Tibial artery (tissue), 4 donors: ENCODE data around the gene VIPR1.

Experiments
- DNase-seq, 2 donors: peaks; one replicate each; pipeline ENCODE4 v3.0.0-alpha.2; 2019
- H3K27ac ChIP-seq, 2 donors: fragments of 200-600 bp; sonication (generic) in 1 of 2; 1 replicate in 1 of 2; 2 replicates in 1 of 2; pipeline ENCODE4 v1.5.1; 2018 to 2019; ENCODE audit warnings: mild to moderate bottlenecking in 1 of 2
- H3K27me3 ChIP-seq, 2 donors: fragments of 200-600 bp; sonication (generic) in 1 of 2; one replicate each; pipeline versions ENCODE4 v1.5.1 to v1.6.0; 2016 to 2019
- H3K36me3 ChIP-seq, 3 donors: fragments of 200-600 bp; sonication (generic) in 2 of 3; one replicate each; pipeline ENCODE4 v1.5.1; 2016 to 2019; ENCODE audit warnings: mild to moderate bottlenecking in 2 of 3
- H3K4me1 ChIP-seq, 4 donors: fragments of 200-600 bp; sonication (generic) in 2 of 4; 1 replicate in 3 of 4; 2 replicates in 1 of 4; pipeline ENCODE4 v1.5.1; 2016 to 2019
- H3K4me3 ChIP-seq, 2 donors: fragments of 200-600 bp; sonication (generic) in 1 of 2; 1 replicate in 1 of 2; 2 replicates in 1 of 2; pipeline ENCODE4 v1.5.1; 2018 to 2019; ENCODE audit warnings: mild to moderate bottlenecking in 2 of 2
- H3K9me3 ChIP-seq, 3 donors: fragments of 200-600 bp; sonication (generic) in 1 of 3; one replicate each; pipeline ENCODE4 v1.5.1; 2016 to 2019
- intact Hi-C: fragments of 100-400 bp; cut with DNase I; formaldehyde crosslinking; loops from one replicate; pipeline ENCODE4 v1.15.0; 2023; ENCODE audit warnings: low total_unique reads
- TF ChIP-seq, protein P1 (sequence below), 2 experiments: fragments of 200-600 bp in 1 of 2; fragments of 450-650 bp in 1 of 2; IDR thresholded peaks; one replicate each; pipeline ENCODE4 v1.5.1; 2017 to 2019; ENCODE audit warnings: antibody characterized with exemption in 2 of 2, mild to moderate bottlenecking in 1 of 2, moderate library complexity in 1 of 2

Gene VIPR1

DNA sequence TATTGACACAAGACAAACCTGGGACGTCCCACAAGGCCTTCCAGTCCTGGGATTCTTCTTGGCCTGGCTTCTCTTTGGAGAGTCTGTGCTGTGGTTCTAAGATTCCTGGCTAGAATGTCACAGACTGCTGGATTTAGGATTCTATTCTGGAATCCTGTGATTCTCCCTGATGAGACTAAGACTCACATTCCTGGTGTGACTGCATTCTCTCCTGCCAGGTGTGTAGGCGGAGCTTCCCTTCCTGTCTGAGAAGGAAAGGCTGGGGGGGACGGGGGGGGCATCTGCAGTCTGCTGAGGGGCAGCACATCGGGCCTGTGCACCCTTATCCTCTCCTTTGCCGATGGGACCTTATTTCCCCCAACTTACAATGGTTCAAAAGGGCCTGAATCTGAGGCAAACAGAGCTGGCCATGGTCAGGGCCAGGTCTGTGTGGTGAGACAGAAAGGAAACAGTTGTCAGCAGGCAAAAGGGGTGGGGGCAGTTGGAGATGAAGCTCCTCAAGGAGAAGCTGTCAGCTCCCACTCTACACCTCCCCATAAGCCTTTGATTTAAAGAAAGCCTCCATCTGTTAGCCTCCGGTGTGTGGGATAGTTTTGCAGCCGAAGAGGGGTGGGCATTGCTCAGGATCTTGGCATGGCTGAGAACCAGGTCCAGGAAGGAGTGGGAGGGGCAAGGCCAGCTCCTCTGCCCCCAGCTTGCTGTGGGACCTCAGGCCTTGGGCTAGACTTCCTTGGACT, 30.9 kb downstream of the VIPR1 start:
- Histone ChIP-seq H3K4me3 (no peak overlapping the region), H3K27ac (no peak overlapping the region), H3K9me3 (no peaks in the 10 kb centered on the region), H3K36me3 (peaks cover 0 to 56% (median 5%) of the 10 kb centered on the region in 3 donors), H3K4me1 (peaks cover 0 to 6% (median 0%) of the 10 kb centered on the region in 4 donors), H3K27me3 (no peaks in the 10 kb centered on the region)
- TF ChIP-seq, protein P1, sequence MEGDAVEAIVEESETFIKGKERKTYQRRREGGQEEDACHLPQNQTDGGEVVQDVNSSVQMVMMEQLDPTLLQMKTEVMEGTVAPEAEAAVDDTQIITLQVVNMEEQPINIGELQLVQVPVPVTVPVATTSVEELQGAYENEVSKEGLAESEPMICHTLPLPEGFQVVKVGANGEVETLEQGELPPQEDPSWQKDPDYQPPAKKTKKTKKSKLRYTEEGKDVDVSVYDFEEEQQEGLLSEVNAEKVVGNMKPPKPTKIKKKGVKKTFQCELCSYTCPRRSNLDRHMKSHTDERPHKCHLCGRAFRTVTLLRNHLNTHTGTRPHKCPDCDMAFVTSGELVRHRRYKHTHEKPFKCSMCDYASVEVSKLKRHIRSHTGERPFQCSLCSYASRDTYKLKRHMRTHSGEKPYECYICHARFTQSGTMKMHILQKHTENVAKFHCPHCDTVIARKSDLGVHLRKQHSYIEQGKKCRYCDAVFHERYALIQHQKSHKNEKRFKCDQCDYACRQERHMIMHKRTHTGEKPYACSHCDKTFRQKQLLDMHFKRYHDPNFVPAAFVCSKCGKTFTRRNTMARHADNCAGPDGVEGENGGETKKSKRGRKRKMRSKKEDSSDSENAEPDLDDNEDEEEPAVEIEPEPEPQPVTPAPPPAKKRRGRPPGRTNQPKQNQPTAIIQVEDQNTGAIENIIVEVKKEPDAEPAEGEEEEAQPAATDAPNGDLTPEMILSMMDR (IDR thresholded peaks at IDR 0.05): no peak
- intact Hi-C loops: no loop called here
- no peak for DNase-seq

GRCh38 chr3:42535981-42536784, 33.7 kb downstream of the VIPR1 start:
- intact Hi-C loops: no loop called here
- Histone ChIP-seq H3K27ac (no peak overlapping the region), H3K4me3 (no peak overlapping the region), H3K9me3 (no peaks in the 10 kb centered on the region), H3K36me3 (peaks cover 0 to 39% (median 5%) of the 10 kb centered on the region in 3 donors), H3K4me1 (peaks cover 0 to 24% (median 9%) of the 10 kb centered on the region in 4 donors), H3K27me3 (no peaks in the 10 kb centered on the region)
- DNase-seq: peak in 1 of 2 donors; percentile 44
- TF ChIP-seq, protein P1 (IDR thresholded peaks at IDR 0.05): peak; percentile 29 to 38

- DNase-seq: no peak
- Histone ChIP-seq H3K4me1 (peaks cover 0 to 26% (median 9%) of the 10 kb centered on the region in 4 donors), H3K27ac (no peak overlapping the region), H3K36me3 (peaks cover 0 to 30% (median 4%) of the 10 kb centered on the region in 3 donors), H3K9me3 (no peaks in the 10 kb centered on the region), H3K27me3 (no peaks in the 10 kb centered on the region), H3K4me3 (no peak overlapping the region)
- TF ChIP-seq, protein P1 (IDR thresholded peaks at IDR 0.05): no peak
- intact Hi-C loops: no loop called here
These were observed 34.9 kb downstream of the VIPR1 start for GRCh38 chr3:42537350-42537749.

- intact Hi-C loops: loop anchor here (10.0 kb wide), 1 partner anchor 305 kb away; no protein-coding TSS in a partner anchor
- peaks cover 0 to 6% (median 0%) of the 10 kb centered on the region in 3 donors for H3K36me3 ChIP-seq
- H3K4me1 ChIP-seq: peaks cover 0 to 47% (median 27%) of the 10 kb centered on the region in 4 donors
- TF ChIP-seq, protein P1 (IDR thresholded peaks at IDR 0.05): peak; percentile 65 to 66
- H3K27me3 ChIP-seq: no peaks in the 10 kb centered on the region
- no peaks in the 10 kb centered on the region for H3K9me3 ChIP-seq
- DNase-seq: no peak
- H3K27ac ChIP-seq: peak overlapping the region in 1 of 2 donors; percentile 40
- no peak overlapping the region for H3K4me3 ChIP-seq
These were observed 37.6 kb downstream of the VIPR1 start for GRCh38 chr3:42539871-42540714.

GRCh38 chr3:42541079-42541478, 38.6 kb downstream of the VIPR1 start:
- peaks cover 0 to 54% (median 36%) of the 10 kb centered on the region in 4 donors for H3K4me1 ChIP-seq
- no peak for DNase-seq
- peak overlapping the region in 1 of 2 donors; percentile 40 for H3K27ac ChIP-seq
- intact Hi-C loops: loop anchor here (10.0 kb wide), 1 partner anchor 306 kb away; no protein-coding TSS in a partner anchor
- TF ChIP-seq, protein P1 (IDR thresholded peaks at IDR 0.05): no peak
- H3K9me3 ChIP-seq: no peaks in the 10 kb centered on the region
- no peak overlapping the region for H3K4me3 ChIP-seq
- no peaks in the 10 kb centered on the region for H3K27me3 ChIP-seq
- peaks cover 0 to under 1% (median 0%) of the 10 kb centered on the region in 3 donors for H3K36me3 ChIP-seq
